ENCODE measurements around the gene EN1.

Gene EN1

DNA sequence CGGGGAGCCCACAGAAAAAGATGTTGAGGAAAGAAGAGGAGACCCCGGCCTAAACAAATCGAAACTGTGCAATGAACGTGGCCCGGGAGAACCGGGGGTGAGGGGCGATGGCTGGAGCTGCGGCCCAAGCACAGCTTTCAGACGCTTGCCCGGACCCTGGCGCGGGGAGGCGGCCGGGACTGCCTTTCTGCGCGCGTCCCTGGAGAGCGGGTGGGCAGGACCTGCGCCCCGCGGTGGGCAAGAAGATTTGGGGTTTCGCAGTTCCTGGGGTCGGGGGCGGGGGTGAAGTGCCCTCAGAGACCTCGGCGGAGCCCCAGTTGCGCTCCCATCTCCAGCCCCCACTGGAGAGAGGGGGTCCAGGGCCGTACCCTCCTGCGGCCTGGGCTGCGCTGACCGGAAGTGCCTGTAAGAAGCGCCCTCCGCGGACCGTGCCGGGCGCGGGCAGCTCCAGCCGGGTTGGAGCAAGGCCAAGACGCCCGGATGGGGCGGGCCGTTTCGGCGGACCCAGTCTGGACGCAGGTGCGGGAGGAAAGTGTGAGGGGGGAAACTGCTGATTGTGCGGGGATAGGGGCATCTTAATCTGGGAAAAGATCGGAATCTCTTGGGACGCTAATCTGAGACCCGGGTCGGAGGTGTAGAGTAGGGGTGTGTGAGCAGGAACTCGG lies 11.6 kb downstream of the EN1 start:
- no peak overlapping the region for H3K4me3 ChIP-seq (ENCODE audit: low read depth, low read length)
- TF ChIP-seq, protein P1, sequence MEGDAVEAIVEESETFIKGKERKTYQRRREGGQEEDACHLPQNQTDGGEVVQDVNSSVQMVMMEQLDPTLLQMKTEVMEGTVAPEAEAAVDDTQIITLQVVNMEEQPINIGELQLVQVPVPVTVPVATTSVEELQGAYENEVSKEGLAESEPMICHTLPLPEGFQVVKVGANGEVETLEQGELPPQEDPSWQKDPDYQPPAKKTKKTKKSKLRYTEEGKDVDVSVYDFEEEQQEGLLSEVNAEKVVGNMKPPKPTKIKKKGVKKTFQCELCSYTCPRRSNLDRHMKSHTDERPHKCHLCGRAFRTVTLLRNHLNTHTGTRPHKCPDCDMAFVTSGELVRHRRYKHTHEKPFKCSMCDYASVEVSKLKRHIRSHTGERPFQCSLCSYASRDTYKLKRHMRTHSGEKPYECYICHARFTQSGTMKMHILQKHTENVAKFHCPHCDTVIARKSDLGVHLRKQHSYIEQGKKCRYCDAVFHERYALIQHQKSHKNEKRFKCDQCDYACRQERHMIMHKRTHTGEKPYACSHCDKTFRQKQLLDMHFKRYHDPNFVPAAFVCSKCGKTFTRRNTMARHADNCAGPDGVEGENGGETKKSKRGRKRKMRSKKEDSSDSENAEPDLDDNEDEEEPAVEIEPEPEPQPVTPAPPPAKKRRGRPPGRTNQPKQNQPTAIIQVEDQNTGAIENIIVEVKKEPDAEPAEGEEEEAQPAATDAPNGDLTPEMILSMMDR (IDR thresholded peaks at IDR 0.05; ENCODE audit: borderline replicate concordance, insufficient read depth, low read depth, low read length), result no peak

DNA sequence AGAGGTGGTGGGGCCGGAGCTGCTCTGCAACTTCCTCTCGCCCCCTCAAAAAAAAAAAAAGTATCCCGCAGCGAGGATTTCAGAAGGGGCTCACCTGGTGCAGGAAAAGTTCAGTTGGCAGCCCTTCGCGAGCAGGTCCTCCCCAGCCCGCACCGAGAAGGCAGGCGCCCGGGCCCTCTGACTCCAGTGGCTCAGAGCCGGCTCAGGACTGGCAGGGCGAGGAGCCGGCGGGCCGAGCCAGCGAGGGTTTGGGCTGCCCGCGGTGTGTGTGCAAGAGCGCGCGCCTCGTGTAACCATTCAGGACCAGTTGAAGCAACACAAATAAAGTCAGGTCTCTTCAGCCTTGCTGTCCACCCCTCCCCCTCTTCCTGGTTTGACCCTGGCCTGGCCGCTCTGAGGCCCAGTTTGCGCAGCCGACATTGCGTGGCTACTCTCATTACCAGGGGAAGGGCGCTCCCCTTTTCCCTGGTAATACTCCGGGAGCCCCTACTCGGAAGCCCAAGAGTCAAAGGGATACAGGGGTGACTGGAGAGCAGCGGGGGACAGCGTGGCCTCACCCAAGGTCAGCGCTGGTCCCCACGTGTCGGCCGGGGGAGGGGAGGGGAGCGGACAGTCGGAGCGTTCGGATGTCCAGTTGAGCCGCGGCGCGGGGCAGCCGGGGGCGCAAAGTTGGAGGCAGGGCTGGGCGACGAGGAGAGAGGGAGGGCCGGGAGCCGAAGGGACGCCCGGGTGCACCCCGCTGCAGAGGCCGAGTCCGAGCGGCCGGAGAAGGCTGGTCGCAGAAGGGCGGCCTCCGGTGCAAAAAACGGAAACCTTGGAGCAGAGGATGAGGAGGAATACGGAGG lies 12.3 kb downstream of the EN1 start:
- no peak overlapping the region for H3K4me3 ChIP-seq (ENCODE audit: low read depth, low read length)
- TF ChIP-seq, protein P1 (IDR thresholded peaks at IDR 0.05; ENCODE audit: borderline replicate concordance, insufficient read depth, low read depth, low read length), result no peak

DNA sequence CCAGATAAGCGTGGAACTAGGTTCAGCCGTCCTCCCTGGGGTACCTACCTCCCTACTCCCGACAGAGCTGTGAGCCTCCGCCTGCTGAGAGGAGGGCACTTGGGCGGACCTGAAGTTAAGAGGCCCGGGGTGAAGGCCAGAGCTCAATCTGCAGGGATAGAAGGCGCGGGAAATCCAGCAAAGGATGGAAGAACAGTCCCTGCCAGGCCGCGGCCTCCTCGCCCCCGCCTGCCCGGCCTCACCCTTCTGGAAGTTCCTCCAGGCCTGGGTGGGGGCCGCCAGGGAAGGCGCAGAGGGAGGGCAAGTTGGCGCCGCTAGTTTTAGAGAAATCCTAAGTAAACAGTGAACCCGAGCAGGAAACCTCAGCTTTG lies 13.0 kb downstream of the EN1 start:
- H3K4me3 ChIP-seq (ENCODE audit: low read depth, low read length), result no peak overlapping the region
- TF ChIP-seq, protein P1 (IDR thresholded peaks at IDR 0.05; ENCODE audit: borderline replicate concordance, insufficient read depth, low read depth, low read length), result no peak

GRCh38 chr2:118833716-118834439 lies 13.6 kb downstream of the EN1 start:
- no peak overlapping the region for H3K4me3 ChIP-seq (ENCODE audit: low read depth, low read length)
- TF ChIP-seq, protein P1 (IDR thresholded peaks at IDR 0.05; ENCODE audit: borderline replicate concordance, insufficient read depth, low read depth, low read length), result no peak

- no peak overlapping the region for H3K4me3 ChIP-seq (ENCODE audit: low read depth, low read length)
- TF ChIP-seq, protein P1 (IDR thresholded peaks at IDR 0.05; ENCODE audit: borderline replicate concordance, insufficient read depth, low read depth, low read length), result no peak
These were observed 14.4 kb downstream of the EN1 start for GRCh38 chr2:118832791-118833715.

GRCh38 chr2:118832071-118832790 lies 15.2 kb downstream of the EN1 start:
- no peak overlapping the region for H3K4me3 ChIP-seq (ENCODE audit: low read depth, low read length)
- TF ChIP-seq, protein P1 (IDR thresholded peaks at IDR 0.05; ENCODE audit: borderline replicate concordance, insufficient read depth, low read depth, low read length), result no peak

Measured in GM12875 (cell line).